ENCODE results near the gene NUTM2F.

DNA sequence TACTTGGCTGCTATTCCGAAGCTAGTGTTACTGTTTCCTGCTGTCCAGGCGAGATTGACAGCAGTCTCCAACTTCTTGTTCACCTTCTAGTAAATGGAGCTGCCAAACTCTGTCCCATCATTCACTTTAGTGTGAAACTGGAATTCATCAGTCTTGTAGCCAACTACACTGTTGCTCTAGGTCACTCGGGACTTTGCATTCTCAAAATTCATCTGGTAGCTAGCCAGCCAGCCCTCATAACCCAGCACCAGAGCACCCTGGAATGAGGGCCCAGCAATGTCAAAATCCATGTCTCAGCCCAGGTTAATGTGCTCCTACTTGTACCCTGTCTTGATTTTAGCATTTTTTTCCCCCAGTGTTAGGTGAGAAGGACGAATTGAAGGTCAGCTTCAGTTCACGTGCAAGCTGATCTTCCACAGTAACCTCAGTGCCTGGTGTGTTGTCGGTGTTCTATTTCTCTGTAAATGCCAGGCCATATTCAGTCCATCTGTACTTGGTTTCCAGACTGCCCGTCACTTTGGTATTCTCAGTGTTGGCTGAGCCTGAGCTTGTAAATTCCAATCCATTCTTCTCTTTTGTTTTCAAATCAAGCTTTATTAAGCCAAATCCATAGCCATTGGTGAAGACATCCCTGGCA, 40.4 kb downstream of the NUTM2F start:
- TF ChIP-seq, protein P1, sequence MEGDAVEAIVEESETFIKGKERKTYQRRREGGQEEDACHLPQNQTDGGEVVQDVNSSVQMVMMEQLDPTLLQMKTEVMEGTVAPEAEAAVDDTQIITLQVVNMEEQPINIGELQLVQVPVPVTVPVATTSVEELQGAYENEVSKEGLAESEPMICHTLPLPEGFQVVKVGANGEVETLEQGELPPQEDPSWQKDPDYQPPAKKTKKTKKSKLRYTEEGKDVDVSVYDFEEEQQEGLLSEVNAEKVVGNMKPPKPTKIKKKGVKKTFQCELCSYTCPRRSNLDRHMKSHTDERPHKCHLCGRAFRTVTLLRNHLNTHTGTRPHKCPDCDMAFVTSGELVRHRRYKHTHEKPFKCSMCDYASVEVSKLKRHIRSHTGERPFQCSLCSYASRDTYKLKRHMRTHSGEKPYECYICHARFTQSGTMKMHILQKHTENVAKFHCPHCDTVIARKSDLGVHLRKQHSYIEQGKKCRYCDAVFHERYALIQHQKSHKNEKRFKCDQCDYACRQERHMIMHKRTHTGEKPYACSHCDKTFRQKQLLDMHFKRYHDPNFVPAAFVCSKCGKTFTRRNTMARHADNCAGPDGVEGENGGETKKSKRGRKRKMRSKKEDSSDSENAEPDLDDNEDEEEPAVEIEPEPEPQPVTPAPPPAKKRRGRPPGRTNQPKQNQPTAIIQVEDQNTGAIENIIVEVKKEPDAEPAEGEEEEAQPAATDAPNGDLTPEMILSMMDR (IDR thresholded peaks at IDR 0.05), result no peak
- no peak for TF ChIP-seq POLR2AphosphoS5 (IDR thresholded peaks at IDR 0.05)

Measured in sigmoid colon (tissue), 4 donors.